NCI-H2029 (cell line): ENCODE measurements around the gene GP9.
"Not testable (repeated sequence)": the region's sequence is repeated elsewhere in the genome, so short reads cannot be mapped to it uniquely, and the experiment has no call there.

Experiments used
- DNase-seq: peaks from one replicate; lab custom pipeline; 2025; lab: John Stamatoyannopoulos, UW

The GP9 gene

DNA sequence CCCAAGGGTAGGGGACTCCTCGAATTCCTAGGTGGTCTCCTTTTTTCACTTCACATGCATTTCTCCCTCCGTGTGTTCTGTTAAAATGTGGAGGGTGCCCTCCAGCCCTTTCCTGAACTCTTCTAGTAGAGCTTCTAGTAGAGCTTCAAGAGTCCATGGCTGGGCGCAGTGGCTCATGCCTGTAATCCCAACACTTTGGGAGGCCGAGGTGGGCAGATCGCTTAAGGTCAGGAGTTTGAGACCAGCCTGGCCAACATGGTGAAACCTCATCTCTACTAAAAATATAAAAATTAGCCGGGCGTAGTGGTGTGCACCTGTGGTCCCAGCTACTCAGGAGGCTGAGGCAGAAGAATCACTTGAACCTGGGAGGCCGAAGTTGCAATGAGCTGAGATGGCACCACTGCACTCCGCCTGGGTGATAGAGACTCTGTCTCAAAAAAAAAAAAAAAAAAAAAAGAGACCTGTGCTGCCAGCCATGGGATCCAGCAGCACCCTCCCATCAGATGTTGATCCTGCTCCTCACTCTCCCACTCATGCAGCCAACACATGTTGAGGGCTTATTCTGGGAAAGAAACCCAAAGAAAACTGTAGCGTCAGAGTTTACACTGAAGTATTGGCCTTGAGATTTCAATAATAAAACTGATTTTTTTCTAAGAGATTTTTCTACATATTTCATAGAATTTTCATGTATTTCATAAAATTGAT is 50.6 kb downstream of the GP9 start:
- not testable (repeated sequence) for DNase-seq
